Ectodermal cell (in vitro differentiated cells): ENCODE results near the gene ANGPTL1.

Experiments
- H3K27ac ChIP-seq: 2 replicates; pipeline ENCODE4 v1.7.0; 2013; ENCODE audit warnings: mild to moderate bottlenecking, low read depth, low read length; ENCODE audit not compliant: insufficient read depth, poor library complexity, severe bottlenecking
- H3K27me3 ChIP-seq: 2 replicates; pipeline ENCODE4 v1.7.0; 2013; ENCODE audit warnings: mild to moderate bottlenecking, low read length; ENCODE audit not compliant: insufficient read depth, control insufficient read depth, poor library complexity, severe bottlenecking
- H3K36me3 ChIP-seq: one replicate; pipeline ENCODE4 v1.7.0; 2013; ENCODE audit warnings: low read length; ENCODE audit not compliant: control insufficient read depth, insufficient read depth
- H3K4me1 ChIP-seq: one replicate; pipeline ENCODE4 v1.7.0; 2013; ENCODE audit warnings: low read length; ENCODE audit not compliant: control insufficient read depth, insufficient read depth
- H3K4me3 ChIP-seq: 2 replicates; pipeline ENCODE4 v1.7.0; 2013; ENCODE audit warnings: low read depth, low read length, control low read depth; ENCODE audit not compliant: insufficient read depth
- H3K9me3 ChIP-seq: 2 replicates; pipeline ENCODE4 v1.7.0; 2013; ENCODE audit warnings: mild to moderate bottlenecking, low read length, moderate library complexity; ENCODE audit not compliant: control insufficient read depth
- WGBS, 2 experiments: methylation state at CpG; one replicate each; pipeline ENCODE4 v1.1.7; 2013; ENCODE audit warnings: missing lambda C conversion rate in 2 of 2; 5-methylcytosine and 5-hydroxymethylcytosine counted together

Gene ANGPTL1

GRCh38 chr1:178898401-178898800 lies 27.5 kb upstream of the ANGPTL1 start:
- no peaks in the 10 kb centered on the region for H3K27me3 ChIP-seq
- no peaks in the 10 kb centered on the region for H3K4me1 ChIP-seq
- H3K27ac ChIP-seq: no peak overlapping the region
- no peaks in the 10 kb centered on the region for H3K36me3 ChIP-seq
- no peak overlapping the region for H3K4me3 ChIP-seq
- WGBS, 2 experiments: 100% methylated on average over 1 of the region's 1 CpG; no CpG with 5 or more reads in 1 of the 2 experiments
- no peaks in the 10 kb centered on the region for H3K9me3 ChIP-seq

- H3K27me3 ChIP-seq: no peaks in the 10 kb centered on the region
Observed at GRCh38 chr1:178895928-178896327, 25.1 kb upstream of the ANGPTL1 start.

GRCh38 chr1:178886551-178886950 lies 15.7 kb upstream of the ANGPTL1 start:
- H3K27ac ChIP-seq: no peak overlapping the region
- WGBS, 2 experiments: 95 to 100% methylated on average over 2 of the region's 2 CpGs
- H3K4me3 ChIP-seq: no peak overlapping the region
- peaks cover 6% of the 10 kb centered on the region for H3K36me3 ChIP-seq
- no peaks in the 10 kb centered on the region for H3K27me3 ChIP-seq
- no peaks in the 10 kb centered on the region for H3K9me3 ChIP-seq
- H3K4me1 ChIP-seq: no peaks in the 10 kb centered on the region

More at GRCh38 chr1:178895928-178896327, 25.1 kb upstream of the ANGPTL1 start:
- no peak overlapping the region for H3K27ac ChIP-seq
- H3K36me3 ChIP-seq: no peaks in the 10 kb centered on the region
- no peaks in the 10 kb centered on the region for H3K4me1 ChIP-seq
- no peak overlapping the region for H3K4me3 ChIP-seq
- H3K9me3 ChIP-seq: no peaks in the 10 kb centered on the region

GRCh38 chr1:178885869-178886268 lies 15.0 kb upstream of the ANGPTL1 start:
- no peak overlapping the region for H3K4me3 ChIP-seq
- H3K36me3 ChIP-seq: peaks cover 6% of the 10 kb centered on the region
- no peaks in the 10 kb centered on the region for H3K4me1 ChIP-seq
- 93 to 98% methylated on average over 4 of the region's 4 CpGs for WGBS, 2 experiments
- no peaks in the 10 kb centered on the region for H3K27me3 ChIP-seq
- H3K9me3 ChIP-seq: no peaks in the 10 kb centered on the region
- no peak overlapping the region for H3K27ac ChIP-seq

- 94 to 98% methylated on average over 3 of the region's 3 CpGs for WGBS, 2 experiments
- Histone ChIP-seq H3K36me3 (peaks cover 6% of the 10 kb centered on the region), H3K4me3 (no peak overlapping the region), H3K9me3 (no peaks in the 10 kb centered on the region), H3K27ac (no peak overlapping the region), H3K27me3 (no peaks in the 10 kb centered on the region), H3K4me1 (no peaks in the 10 kb centered on the region)
Observed at GRCh38 chr1:178881950-178882349, 11.1 kb upstream of the ANGPTL1 start.

GRCh38 chr1:178877896-178878295 lies 7.0 kb upstream of the ANGPTL1 start:
- Histone ChIP-seq H3K4me1 (no peaks in the 10 kb centered on the region), H3K4me3 (no peak overlapping the region), H3K9me3 (no peaks in the 10 kb centered on the region), H3K36me3 (no peaks in the 10 kb centered on the region), H3K27ac (no peak overlapping the region), H3K27me3 (no peaks in the 10 kb centered on the region)
- 90 to 95% methylated on average over 3 of the region's 3 CpGs for WGBS, 2 experiments

GRCh38 chr1:178875936-178876335 lies 5.1 kb upstream of the ANGPTL1 start:
- Histone ChIP-seq H3K27ac (no peak overlapping the region), H3K9me3 (no peaks in the 10 kb centered on the region), H3K4me1 (peaks cover 2% of the 10 kb centered on the region)

GRCh38 chr1:178874966-178875365 lies 4.1 kb upstream of the ANGPTL1 start:
- H3K9me3 ChIP-seq: no peaks in the 10 kb centered on the region
- H3K27me3 ChIP-seq: no peaks in the 10 kb centered on the region
- WGBS, 2 experiments: 96 to 97% methylated on average over 2 of the region's 2 CpGs
- H3K27ac ChIP-seq: no peak overlapping the region
- no peaks in the 10 kb centered on the region for H3K36me3 ChIP-seq
- H3K4me3 ChIP-seq: no peak overlapping the region
- H3K4me1 ChIP-seq: peaks cover 5% of the 10 kb centered on the region

More at GRCh38 chr1:178875936-178876335, 5.1 kb upstream of the ANGPTL1 start:
- Histone ChIP-seq H3K4me3 (no peak overlapping the region), H3K36me3 (no peaks in the 10 kb centered on the region), H3K27me3 (no peaks in the 10 kb centered on the region)

- Histone ChIP-seq H3K27me3 (no peaks in the 10 kb centered on the region), H3K4me3 (no peak overlapping the region), H3K36me3 (no peaks in the 10 kb centered on the region), H3K9me3 (no peaks in the 10 kb centered on the region), H3K27ac (no peak overlapping the region), H3K4me1 (peaks cover 5% of the 10 kb centered on the region)
Observed at GRCh38 chr1:178871551-178872320, 859 bp upstream of the ANGPTL1 start.

- no peak overlapping the region for H3K4me3 ChIP-seq
- H3K36me3 ChIP-seq: no peaks in the 10 kb centered on the region
- no peaks in the 10 kb centered on the region for H3K9me3 ChIP-seq
- peaks cover 5% of the 10 kb centered on the region for H3K4me1 ChIP-seq
- 60 to 78% methylated on average over 1 of the region's 1 CpG for WGBS, 2 experiments
- H3K27ac ChIP-seq: no peak overlapping the region
- no peaks in the 10 kb centered on the region for H3K27me3 ChIP-seq
Observed at GRCh38 chr1:178870221-178870620, 656 bp downstream of the ANGPTL1 start.
